ENCODE measurements around the gene TTLL10.
"Not testable (repeated sequence)": the region's sequence is repeated elsewhere in the genome, so short reads cannot be mapped to it uniquely, and the experiment has no call there.

DNA sequence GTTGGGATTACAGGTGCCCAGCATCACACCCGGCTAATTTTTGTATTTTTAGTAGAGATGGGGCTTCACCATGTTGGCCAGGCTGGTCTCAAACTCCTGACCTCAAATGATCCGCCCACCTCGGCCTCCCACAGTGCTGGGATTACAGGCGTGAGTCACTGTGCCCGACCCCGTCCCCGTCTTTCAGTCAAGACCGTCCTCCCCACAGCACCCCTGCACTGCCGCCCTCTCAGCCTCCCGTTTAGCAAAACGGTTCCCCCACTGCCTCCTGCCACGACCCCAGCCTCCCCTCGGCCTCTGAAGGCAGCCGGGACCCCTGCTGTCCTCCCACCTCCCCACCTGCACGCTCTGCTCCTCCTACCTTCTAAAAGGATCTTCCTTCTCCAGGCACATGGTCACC is 31.3 kb upstream of the TTLL10 start:
- TF ChIP-seq POLR2A (IDR thresholded peaks at IDR 0.05; ENCODE audit: low read depth, low read length); POLR2AphosphoS5 (IDR thresholded peaks at IDR 0.05; ENCODE audit: low read depth, low read length); TAF1 (IDR thresholded peaks at IDR 0.05; ENCODE audit: borderline replicate concordance, low read depth, low read length): not testable (repeated sequence)
